Stimulated activated CD4-positive, alpha-beta T cell treated with anti-CD3 and anti-CD28 coated beads, Interleukin-1b, Interleukin-23, amount 100 ng/mL, for 1 hour (primary cell): Measurements from ENCODE around the gene CGN.
"Not testable (repeated sequence)": the region's sequence is repeated elsewhere in the genome, so short reads cannot be mapped to it uniquely, and the experiment has no call there.

Experiments
- DNase-seq, 2 donors: peaks; one replicate each; pipeline ENCODE4 v3.0.0-alpha.2; 2020; ENCODE audit warnings: low read depth in 2 of 2

Gene CGN

DNA sequence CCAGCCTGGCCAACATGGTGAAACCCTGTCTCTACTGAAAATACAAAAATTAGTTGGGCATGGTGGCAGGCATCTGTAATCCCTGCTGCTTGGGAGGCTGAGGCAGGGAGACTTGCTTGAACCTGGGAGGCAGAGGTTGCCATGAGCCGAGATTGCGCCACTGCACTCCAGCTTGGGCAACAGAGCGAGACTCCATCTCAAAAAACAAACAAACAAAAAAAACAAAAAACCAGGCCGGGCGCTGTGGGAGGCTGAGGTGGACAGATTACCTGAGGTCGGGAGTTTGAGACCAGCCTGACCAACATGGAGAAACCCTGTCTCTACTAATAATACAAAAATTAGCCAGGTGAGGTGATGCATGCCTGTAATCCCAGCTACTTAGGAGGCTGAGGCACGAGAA lies 11.2 kb downstream of the CGN start:
- DNase-seq = not testable (repeated sequence)

DNA sequence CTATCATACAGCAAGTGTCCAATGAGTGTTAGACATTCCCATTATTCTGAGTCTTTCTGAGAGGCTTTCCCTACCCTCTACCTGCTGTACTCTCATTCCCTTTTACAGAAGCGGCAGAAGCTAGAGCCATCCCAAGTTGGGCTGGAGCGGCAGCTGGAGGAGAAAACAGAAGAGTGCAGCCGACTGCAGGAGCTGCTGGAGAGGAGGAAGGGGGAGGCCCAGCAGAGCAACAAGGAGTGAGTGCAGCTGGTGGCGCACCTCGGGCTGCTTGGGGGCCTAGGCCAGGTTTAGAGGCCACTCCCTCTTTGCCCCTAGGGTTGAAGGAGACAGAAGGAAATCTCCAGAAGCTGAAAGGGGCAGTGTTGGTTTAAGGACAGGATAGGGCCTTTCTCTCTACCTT lies 12.1 kb downstream of the CGN start:
- no peak for DNase-seq

DNA sequence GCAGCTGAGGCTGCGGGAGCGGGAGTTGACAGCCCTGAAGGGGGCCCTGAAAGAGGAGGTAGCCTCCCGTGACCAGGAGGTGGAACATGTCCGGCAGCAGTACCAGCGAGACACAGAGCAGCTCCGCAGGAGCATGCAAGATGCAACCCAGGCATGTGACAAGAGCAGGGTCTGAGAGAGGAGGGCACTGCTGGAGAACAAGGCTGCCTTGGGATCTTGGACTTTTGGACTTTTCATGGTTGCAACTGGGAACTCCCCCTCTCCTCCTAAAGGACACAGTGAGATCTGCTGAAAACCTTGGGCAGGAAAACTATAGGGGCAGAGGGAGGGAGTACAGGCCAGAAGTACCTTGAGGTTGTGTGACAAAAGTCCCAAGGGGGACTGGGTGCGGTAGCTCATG lies 13.5 kb downstream of the CGN start:
- no peak for DNase-seq

DNA sequence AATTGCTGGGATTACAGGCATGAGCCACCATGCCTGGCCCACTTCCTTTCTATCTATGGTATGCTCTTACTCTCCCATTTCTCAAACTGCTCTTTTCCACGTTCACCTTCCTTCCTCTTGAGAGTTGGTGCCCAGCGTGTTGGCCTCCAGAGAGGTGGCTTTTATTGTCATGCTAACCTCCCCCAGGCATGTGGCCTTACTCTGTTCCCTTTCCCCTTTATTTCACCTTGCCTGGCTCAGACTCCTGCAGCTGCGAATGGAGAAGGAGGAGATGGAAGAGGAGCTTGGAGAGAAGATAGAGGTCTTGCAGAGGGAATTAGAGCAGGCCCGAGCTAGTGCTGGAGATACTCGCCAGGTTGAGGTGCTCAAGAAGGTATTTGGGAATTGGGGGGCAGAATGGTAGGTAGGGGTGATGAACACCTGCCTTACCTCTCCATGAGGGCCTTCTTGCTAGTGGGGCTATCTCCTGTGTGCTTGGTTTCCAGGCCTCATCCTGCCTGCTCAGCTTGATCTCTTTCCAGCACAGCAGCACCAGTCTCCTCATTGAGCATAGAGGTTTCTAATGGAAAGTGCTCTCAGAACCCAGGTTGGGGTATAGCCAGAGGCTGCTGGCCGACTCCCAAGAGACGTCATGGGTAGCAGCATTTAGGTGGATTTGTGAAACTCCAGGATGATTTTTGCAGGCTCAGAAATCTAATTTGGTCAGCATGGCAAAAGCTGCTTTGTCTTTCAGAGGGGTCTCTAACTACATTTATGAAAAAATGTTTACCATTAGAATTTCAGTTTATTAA lies 15.7 kb downstream of the CGN start:
- no peak for DNase-seq

DNA sequence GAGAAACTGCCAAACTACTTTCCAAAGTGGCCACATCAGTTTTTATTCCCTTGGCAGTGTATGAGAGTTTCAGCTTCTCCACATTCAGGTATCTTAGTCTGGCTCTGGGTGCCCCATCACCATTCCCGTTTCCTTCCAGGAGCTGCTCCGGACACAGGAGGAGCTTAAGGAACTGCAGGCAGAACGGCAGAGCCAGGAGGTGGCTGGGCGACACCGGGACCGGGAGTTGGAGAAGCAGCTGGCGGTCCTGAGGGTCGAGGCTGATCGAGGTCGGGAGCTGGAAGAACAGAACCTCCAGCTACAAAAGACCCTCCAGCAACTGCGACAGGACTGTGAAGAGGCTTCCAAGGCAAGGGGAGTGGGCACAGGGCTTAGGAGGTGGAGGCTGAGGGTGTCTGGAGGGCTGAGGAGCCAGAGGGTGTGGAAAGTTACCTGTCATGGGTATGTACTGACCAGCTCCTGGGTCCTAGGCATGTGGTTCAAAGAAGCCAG lies 18.1 kb downstream of the CGN start:
- DNase-seq = no peak

DNA sequence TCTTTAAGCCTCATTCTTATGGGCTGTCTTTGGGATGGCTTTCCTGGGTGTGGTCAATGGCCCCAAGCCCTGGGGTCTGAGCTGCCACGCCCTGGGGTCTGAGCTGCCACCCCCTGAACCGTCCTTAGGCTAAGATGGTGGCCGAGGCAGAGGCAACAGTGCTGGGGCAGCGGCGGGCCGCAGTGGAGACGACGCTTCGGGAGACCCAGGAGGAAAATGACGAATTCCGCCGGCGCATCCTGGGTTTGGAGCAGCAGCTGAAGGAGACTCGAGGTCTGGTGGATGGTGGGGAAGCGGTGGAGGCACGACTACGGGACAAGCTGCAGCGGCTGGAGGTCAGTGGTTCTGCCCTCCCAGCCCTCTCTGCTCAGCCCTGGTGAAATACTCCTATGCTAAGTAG lies 18.6 kb downstream of the CGN start:
- DNase-seq = no peak

DNA sequence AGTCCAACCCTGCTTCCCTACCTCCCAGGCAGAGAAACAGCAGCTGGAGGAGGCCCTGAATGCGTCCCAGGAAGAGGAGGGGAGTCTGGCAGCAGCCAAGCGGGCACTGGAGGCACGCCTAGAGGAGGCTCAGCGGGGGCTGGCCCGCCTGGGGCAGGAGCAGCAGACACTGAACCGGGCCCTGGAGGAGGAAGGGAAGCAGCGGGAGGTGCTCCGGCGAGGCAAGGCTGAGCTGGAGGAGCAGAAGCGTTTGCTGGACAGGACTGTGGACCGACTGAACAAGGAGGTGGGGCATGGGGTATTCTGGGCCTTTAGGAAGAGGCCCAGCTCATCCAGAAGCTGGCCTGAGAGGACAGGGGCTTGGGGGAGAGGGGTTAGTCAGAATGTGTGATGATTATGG lies 19.3 kb downstream of the CGN start:
- DNase-seq = no peak

DNA sequence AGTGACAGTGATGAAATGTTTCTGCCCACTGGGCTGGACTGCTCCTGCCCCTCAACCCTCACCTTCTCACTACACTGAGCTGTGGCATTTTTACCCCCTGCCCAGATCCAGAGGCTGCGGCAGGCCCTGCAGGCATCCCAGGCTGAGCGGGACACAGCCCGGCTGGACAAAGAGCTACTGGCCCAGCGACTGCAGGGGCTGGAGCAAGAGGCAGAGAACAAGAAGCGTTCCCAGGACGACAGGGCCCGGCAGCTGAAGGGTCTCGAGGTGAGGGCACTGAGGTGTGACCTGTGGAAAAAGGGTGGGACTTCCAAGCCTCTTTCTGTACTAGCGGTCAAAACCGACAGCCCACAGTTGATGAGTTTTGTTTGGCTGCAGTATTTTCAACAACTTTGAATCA lies 22.7 kb downstream of the CGN start:
- DNase-seq = no peak

DNA sequence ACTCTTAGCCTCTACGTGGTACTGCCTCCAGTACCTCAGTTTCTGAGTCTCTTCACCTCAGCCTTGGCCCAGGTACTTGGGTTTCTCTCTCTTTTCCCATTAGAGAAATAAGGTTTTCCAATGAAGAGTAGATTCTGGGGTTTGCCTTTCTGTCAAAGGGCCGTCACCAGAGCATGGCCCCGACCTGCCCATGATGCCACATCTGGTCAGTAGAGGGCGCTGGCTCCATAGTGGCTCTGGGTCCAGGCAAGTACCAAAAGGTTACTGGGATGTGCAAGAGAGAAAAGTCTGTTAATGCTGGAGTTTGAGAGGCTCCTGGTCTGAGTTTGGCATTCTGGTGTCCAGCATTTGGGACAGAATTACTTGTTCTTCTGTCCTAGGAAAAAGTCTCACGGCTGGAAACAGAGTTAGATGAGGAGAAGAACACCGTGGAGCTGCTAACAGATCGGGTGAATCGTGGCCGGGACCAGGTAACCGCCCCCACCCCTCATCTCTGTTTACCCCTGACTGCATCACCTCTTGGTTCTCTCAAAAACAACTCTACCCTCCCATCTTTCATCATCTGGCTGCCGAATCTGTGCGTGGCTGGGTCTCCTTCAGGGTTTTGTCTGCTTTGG lies 23.6 kb downstream of the CGN start:
- peak; percentile 42 to 71 for DNase-seq

DNA sequence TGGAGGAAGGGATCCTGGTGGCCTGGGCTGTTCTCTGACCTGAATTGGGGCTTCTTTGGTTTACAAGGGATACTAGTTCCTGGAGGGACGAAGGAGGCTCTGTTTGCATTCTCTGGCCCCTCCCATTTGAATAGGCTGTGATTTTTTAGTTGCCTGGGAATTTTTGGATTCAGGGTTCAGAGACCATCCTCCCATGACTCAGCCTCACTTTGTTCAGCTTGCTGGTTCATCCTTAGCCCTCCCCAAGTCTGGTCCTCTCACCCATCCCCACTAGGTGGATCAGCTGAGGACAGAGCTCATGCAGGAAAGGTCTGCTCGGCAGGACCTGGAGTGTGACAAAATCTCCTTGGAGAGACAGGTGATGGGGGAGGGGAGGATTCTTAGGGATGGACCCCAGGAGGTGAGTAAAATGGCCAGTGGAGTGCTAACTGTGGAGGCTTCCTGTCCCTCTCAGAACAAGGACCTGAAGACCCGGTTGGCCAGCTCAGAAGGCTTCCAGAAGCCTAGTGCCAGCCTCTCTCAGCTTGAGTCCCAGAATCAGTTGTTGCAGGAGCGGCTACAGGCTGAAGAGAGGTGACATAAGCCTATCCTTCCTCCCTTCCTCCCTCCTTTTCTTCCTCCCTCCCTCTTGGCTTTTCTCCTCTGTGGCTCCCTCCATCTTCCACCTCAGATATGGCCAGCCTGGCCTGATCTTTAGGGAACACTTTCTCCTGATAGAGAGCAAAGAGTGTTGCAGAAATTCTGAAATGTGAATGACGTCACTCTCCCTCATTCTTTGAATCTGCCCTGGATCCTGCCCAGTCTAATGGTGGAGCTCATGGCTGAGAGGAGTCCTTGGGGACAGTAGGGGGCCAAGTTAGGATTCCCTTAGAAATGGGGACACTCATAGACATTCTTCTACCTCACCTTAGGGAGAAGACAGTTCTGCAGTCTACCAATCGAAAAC lies 24.4 kb downstream of the CGN start:
- DNase-seq = no peak

DNA sequence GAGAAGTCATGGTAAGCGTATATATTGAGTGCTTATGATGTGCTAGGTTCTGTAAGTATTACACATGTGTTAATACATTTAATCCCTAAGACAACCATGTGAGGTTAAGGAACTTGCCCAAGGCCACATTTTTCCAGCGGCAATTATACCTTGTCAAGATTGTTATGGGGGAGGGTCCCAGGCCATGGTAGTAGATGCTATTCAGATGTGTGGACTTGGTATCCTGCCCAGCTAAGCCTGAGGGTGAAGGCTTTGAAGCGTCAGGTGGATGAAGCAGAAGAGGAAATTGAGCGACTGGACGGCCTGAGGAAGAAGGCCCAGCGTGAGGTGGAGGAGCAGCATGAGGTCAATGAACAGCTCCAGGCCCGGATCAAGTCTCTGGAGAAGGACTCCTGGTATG lies 25.3 kb downstream of the CGN start:
- DNase-seq = no peak

DNA sequence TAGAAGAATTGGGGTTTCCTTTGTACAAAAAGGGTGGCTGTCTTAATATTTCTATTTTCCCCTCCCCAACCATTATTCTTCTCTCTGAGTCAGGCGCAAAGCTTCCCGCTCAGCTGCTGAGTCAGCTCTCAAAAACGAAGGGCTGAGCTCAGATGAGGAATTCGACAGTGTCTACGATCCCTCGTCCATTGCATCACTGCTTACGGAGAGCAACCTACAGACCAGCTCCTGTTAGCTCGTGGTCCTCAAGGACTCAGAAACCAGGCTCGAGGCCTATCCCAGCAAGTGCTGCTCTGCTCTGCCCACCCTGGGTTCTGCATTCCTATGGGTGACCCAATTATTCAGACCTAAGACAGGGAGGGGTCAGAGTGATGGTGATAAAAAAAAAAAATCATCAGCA lies 25.9 kb downstream of the CGN start:
- no peak for DNase-seq

DNA sequence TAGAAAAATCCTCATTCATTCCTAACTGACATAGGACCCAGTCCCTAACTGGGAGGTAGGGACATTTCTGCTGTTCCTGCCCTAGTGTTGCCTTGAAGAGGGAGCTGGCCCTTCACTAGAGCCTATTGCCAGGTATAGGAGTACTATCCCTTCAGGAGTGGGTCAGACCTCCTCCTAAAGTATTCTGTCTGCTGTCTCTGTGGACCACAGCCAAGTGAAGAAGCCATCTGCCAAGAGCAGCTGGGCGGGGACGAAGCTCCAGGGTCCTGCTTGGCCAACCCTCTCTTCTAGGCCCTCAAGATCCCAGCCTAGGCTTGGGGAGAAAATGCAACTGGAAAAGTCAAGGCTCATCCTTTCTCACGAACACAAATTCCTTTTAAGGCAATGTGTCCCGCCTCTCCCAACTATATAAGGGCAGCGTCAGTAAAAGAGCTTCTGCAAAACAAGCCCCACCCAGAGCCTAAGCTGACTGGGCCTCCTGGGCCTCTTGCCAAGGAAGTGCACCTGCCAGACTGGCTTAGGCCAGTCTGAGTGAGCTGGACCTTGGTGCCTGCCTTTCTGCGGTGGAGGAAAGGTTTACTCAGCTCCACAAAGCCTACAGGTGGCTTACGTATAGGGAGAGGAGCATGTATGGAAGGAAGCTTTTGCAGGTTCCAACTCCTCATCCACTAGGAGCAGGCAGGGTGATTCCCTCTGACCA lies 28.3 kb downstream of the CGN start:
- DNase-seq = no peak

DNA sequence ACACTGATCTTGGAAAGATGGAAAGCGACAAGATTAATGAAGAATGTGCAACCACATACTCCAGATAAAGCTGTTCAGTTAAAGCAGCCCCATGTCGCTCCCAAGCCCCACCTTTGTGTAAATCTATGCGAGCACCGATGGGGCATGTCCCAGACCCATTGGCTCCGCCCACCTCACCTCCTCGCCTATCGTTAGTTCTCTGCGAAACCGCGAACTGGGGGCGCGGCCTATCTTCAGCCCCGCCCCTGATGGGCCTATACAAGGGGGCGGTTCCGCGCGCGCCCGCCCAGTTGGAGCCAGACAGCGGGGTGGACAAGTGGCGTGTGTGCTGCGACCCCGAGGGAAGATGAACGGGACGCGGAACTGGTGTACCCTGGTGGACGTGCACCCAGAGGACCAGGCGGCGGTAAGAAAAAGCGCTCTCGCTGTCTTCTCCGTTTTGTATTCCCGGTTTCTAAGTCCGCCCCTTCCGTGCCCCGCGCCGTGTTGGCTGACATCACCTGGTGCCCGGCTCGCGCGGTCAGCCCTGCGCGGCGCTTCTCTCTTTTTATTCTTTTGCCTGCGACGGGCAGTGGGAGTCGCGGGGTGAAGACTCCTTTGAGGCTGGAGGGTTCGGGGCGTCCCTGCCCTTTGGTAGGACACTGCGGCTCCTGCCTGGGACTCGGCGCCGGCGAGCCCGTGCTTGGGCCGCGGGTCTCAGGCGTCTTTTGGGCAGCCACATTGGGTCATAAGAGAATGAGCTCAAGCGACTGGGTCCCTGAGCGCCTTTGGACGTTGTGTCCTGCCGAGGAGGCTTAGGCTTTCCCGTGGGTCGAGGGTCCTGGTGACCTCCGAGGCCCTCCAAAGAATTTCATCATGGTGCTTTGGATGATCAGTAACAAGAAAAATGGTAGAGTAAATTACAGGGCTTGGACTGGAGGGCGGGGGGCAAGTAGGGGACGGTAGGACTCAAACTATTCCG lies 29.1 kb downstream of the CGN start, which contains the start of gene TUFT1:
Gene TUFT1 (plus strand): TSS at position 289 of the 961 bp plus-strand sequence. CDS start 58 bp downstream, at position 347.
- DNase-seq = peak; percentile 86 to 92

DNA sequence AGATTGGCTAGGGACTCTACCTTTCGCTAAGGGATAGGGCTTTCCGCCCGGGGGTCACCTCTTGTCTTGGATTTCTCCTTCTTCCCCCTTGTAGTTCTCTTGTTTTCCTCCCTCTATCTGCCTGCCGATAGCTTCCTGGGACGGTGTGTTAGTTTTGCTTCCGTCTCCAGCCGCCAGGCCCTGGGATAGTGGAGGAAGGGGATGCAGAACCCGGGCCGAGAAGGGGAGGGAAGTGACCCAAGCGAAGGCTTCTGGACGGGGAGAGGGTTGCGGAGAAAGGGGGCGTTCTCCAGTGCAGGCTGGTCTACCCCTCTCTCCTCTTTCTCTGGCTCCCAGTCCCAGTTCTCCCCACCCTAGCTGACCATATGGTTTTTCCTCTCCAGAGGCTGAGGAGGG lies 29.8 kb downstream of the CGN start:
- DNase-seq = no peak

DNA sequence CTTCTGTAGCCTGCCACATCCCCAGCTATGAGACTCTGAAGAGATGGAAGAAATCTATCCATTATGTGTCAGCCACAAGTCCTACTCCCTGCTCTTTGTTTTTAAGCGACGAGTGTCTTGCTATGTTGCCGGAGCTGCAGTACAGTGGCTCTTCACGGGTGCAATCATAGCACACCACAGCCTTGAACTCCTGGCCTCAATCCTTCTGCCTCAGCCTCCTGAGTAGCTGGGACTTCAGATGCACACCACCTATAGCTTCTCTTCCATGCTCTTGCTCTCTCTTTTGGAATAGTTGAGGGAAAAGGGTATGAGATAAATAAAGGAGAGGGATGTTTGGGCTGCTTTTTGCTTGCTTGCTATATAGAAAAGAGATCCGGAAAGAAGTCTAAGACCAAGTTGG lies 30.6 kb downstream of the CGN start:
- DNase-seq = no peak

DNA sequence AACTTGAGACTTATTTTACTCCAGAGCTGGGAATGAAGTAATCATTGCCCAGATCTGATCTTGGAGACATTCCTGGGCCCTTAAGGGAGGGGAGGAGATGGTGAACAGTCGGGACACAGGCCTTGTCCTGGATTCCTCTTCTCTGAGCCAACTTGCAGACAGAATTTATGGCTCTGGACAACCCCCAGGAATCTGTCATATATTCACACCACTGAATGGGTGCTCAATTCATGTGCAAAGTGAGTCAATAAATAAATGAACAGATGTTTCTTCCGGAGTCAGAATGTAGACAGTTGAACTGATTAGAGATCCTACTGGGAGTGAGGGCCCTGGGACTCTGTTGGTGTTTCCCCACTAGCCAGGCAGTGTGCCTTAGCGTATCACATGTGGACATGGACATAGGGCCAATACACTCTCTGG lies 31.5 kb downstream of the CGN start:
- no peak for DNase-seq

DNA sequence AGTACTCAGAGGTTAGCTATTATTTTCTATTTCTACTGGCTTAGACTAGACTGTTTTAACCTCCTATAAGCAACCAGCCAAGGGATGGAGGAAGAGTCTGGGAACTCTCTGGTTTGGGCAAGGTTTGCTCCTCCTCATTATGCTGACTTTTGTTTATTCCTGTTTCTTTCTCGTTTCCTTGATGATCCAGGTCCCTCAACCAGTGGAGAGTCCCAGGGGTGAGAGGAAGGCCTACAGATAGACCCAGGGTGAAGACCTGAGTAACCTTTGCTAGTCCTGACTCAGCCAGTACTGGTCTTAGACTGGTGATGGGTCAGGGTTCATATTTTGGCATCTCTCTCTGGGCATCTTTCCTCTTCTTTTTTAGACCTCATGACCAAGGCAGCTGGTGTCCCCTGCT lies 34.4 kb downstream of the CGN start:
- DNase-seq = no peak

DNA sequence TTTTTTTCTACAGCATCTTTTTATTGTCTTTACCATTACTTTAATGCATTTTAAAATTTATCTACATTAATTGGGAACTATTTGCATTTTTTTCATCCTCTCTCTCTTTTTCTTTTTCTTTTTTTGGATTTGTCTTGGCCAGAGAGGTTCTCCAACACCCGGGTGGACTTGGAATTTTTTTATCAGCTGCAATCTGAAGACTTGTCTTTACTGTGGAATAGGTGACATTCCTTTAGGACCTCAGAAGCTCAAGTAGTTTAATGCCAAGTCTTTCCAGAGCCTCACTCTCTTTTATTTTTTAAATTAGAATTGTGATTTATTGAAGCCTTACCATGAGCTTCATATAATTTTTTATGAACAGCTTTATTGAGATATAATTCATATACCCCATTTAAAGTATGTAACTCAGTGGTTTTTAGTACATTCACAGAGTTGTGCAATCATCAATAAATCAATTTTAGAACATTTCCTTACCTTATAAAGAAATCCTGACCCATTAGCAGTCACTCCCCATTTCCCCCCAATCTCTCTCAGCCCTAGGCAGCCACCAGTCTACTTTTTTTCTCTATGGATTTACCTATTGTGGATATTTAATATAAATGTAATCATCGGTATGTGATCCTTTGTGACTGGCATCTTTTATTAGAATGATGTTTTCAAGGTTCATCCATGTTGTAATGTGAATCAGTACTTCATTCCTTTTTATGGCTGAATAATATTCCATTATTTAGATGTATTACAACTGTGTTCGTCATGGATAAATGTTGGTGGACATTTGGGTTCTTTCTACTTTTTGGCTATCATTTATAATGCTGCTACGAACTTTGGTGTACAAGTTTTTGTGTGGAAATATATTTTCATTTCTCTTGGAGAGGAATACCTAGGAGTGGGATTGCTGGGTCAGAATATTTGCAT lies 35.1 kb downstream of the CGN start:
- DNase-seq = no peak
